ENCODE results near the gene ADAMTS13. TPM values are rescaled to one million over a fixed set of nuclear protein-coding genes. Genes with fewer than 3 reads are reported as not detected.

ADAMTS13 gene
- total RNA-seq, 1 experiment from 2014 or later = 12.0 TPM

DNA sequence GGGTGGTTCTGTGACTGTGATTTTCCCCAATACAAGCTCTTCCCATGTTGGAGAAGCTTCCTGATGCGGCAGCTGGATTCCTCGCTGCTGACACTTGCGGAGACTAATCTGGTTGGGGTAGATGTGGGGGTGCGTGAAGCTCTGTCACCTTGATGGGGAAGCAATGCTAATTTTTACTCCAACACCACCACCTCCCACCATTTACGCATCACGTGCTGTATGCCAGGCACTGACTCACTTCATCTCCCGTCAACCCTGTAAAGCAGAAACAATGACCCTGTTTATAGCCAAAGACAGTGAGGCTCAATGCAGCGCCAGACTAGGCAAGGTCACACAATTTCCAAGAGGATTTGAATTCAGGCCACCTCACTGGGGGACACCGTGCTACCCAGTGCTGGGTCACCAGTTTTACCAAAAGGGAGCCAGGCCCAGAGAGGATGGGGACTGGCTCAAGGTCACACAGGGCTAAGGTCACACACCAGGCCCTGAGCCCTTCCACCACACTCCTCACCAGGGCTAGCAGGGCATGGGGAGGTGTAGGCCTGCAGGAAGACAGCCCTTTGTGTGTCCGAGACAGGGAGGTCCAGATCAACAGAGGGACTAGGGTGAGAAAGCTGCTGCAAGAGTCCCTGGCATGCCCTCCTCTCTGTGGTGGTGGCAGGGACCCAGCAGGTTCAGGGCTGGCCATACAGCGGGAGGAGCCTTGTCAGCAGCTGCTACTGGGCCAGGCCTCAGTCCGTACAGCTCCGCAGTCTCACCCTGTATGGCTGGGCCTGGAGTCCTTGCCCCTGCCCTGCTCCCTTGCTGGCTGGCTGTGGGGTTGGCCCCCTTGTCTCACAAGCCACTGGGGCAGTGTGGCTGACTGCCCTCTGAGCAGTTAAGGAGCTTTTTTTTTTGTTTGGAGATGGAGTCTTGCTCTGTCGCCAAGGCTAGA is 42.7 kb upstream of the ADAMTS13 start:
- peaks cover 3% of the 10 kb centered on the region; the same call in 1 of the 2 replicates for H3K36me3 Mint-ChIP-seq
- DNase-seq (ENCODE audit: low spot score) (no peak), ATAC-seq (no peak)
- H3K27me3 Mint-ChIP-seq (ENCODE audit: low read depth) = peaks cover 30% of the 10 kb centered on the region
- ChIA-PET CTCF (interaction anchor here (1.1 kb wide), 1 partner anchor 37 kb away, joined by 3 read pairs; no protein-coding TSS in a partner anchor), POLR2A (no interaction called here)
- H3K27ac Mint-ChIP-seq = no peak overlapping the region
- peaks cover 4% of the 10 kb centered on the region for H3K9me3 Mint-ChIP-seq
- peaks cover 12% of the 10 kb centered on the region for H3K4me1 Mint-ChIP-seq
- H3K4me3 Mint-ChIP-seq = no peak overlapping the region
- TF ChIP-seq SOX15 (CRISPR knock-in tag; IDR thresholded peaks at IDR 0.05) = no peak
- TF ChIP-seq, protein P1, sequence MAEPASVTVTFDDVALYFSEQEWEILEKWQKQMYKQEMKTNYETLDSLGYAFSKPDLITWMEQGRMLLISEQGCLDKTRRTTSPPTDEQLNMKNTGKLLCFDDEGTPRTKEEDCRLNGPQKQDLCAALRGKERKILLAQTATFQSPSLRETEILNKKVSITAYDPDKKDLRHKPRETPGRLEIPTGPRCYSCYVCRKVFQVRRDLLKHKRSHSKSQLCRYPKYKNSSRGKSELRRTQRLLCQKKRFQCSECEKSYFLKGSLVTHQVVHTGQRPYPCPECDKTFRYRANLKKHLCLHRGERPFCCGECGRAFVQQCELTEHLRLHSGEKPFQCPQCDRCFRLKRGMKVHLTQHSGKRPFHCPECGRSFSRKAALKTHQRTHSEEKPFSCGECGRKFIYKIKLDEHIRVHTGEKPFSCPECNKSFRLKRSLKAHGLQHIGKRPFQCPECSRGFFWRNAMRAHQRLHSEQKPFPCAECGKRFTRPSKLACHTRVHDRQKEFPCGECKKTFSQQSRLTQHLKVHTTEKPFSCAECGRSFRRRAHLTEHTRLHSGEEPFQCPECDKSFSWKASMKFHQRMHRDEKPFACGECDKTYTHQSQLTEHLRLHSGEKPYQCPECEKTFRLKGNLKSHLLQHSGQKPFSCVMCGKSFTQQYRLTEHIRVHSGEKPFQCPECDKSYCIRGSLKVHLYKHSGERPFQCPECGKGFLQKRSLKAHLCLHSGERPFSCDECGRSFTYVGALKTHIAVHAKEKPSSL (CRISPR knock-in tag; conservative IDR thresholded peaks at IDR 0.05) = no peak
- TF ChIP-seq ZNF219 (CRISPR knock-in tag; IDR thresholded peaks at IDR 0.05; ENCODE audit: borderline replicate concordance) = no peak
- no peak for TF ChIP-seq EMX1 (CRISPR knock-in tag; IDR thresholded peaks at IDR 0.05)
- TF ChIP-seq CBFB (CRISPR knock-in tag; IDR thresholded peaks at IDR 0.05; ENCODE audit: low read depth) = no peak
- TF ChIP-seq, protein P2, sequence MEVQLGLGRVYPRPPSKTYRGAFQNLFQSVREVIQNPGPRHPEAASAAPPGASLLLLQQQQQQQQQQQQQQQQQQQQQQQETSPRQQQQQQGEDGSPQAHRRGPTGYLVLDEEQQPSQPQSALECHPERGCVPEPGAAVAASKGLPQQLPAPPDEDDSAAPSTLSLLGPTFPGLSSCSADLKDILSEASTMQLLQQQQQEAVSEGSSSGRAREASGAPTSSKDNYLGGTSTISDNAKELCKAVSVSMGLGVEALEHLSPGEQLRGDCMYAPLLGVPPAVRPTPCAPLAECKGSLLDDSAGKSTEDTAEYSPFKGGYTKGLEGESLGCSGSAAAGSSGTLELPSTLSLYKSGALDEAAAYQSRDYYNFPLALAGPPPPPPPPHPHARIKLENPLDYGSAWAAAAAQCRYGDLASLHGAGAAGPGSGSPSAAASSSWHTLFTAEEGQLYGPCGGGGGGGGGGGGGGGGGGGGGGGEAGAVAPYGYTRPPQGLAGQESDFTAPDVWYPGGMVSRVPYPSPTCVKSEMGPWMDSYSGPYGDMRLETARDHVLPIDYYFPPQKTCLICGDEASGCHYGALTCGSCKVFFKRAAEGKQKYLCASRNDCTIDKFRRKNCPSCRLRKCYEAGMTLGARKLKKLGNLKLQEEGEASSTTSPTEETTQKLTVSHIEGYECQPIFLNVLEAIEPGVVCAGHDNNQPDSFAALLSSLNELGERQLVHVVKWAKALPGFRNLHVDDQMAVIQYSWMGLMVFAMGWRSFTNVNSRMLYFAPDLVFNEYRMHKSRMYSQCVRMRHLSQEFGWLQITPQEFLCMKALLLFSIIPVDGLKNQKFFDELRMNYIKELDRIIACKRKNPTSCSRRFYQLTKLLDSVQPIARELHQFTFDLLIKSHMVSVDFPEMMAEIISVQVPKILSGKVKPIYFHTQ (CRISPR knock-in tag; IDR thresholded peaks at IDR 0.05) = no peak
- no peak for TF ChIP-seq PRRX2 (CRISPR knock-in tag; IDR thresholded peaks at IDR 0.05)
- TF ChIP-seq NR2C2 (CRISPR knock-in tag; IDR thresholded peaks at IDR 0.05) = no peak
- no peak for TF ChIP-seq ZNF263 (CRISPR knock-in tag; IDR thresholded peaks at IDR 0.05; ENCODE audit: low read depth)
- TF ChIP-seq, protein P3, sequence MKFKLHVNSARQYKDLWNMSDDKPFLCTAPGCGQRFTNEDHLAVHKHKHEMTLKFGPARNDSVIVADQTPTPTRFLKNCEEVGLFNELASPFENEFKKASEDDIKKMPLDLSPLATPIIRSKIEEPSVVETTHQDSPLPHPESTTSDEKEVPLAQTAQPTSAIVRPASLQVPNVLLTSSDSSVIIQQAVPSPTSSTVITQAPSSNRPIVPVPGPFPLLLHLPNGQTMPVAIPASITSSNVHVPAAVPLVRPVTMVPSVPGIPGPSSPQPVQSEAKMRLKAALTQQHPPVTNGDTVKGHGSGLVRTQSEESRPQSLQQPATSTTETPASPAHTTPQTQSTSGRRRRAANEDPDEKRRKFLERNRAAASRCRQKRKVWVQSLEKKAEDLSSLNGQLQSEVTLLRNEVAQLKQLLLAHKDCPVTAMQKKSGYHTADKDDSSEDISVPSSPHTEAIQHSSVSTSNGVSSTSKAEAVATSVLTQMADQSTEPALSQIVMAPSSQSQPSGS (CRISPR knock-in tag; IDR thresholded peaks at IDR 0.05; ENCODE audit: borderline replicate concordance, low read depth) = no peak
- no peak for TF ChIP-seq TEAD1 (CRISPR knock-in tag; IDR thresholded peaks at IDR 0.05)
- TF ChIP-seq, protein P4, sequence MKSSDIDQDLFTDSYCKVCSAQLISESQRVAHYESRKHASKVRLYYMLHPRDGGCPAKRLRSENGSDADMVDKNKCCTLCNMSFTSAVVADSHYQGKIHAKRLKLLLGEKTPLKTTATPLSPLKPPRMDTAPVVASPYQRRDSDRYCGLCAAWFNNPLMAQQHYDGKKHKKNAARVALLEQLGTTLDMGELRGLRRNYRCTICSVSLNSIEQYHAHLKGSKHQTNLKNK (CRISPR knock-in tag; IDR thresholded peaks at IDR 0.05) = no peak
- no peak for TF ChIP-seq GRHL2 (CRISPR knock-in tag; IDR thresholded peaks at IDR 0.05; ENCODE audit: insufficient replicate concordance, severe bottlenecking)
- TF ChIP-seq RORB (CRISPR knock-in tag; IDR thresholded peaks at IDR 0.05) = no peak
- no peak for TF ChIP-seq NFATC4 (CRISPR knock-in tag; IDR thresholded peaks at IDR 0.05)
- TF ChIP-seq, protein P5, sequence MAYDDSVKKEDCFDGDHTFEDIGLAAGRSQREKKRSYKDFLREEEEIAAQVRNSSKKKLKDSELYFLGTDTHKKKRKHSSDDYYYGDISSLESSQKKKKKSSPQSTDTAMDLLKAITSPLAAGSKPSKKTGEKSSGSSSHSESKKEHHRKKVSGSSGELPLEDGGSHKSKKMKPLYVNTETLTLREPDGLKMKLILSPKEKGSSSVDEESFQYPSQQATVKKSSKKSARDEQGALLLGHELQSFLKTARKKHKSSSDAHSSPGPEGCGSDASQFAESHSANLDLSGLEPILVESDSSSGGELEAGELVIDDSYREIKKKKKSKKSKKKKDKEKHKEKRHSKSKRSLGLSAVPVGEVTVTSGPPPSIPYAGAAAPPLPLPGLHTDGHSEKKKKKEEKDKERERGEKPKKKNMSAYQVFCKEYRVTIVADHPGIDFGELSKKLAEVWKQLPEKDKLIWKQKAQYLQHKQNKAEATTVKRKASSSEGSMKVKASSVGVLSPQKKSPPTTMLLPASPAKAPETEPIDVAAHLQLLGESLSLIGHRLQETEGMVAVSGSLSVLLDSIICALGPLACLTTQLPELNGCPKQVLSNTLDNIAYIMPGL (CRISPR knock-in tag; IDR thresholded peaks at IDR 0.05) = no peak
- no peak for TF ChIP-seq ZNF671 (CRISPR knock-in tag; IDR thresholded peaks at IDR 0.05)
- no peak for TF ChIP-seq ZNF416 (CRISPR knock-in tag; IDR thresholded peaks at IDR 0.05)
- no peak for TF ChIP-seq ZBTB21 (CRISPR knock-in tag; IDR thresholded peaks at IDR 0.05; ENCODE audit: borderline replicate concordance)
- TF ChIP-seq NFYB (CRISPR knock-in tag; conservative IDR thresholded peaks at IDR 0.05; ENCODE audit: low read depth) = no peak
